IMR-90 (cell line): ENCODE results near the gene SDC4. TPM values are rescaled to one million over a fixed set of nuclear protein-coding genes. Genes with fewer than 3 reads are reported as not detected.
A peak's percentile ranks its signal among the peaks of the same experiment; 100 is the strongest.

Experiments
- ATAC-seq: fragments of 200-7000 bp; cut with Tn5 transposase; 2 replicates; pipeline ENCODE4 v1.9.1; 2020; ENCODE audit warnings: low read depth, mild to moderate bottlenecking, moderate library complexity
- BruUV-seq: library from RNA; stranded (reverse); fragments of 400-500 nt; replicated peaks from 2 replicates; lab custom pipeline; 2021; lab: Mats Ljungman, UMichigan
- CTCF ChIA-PET: fragments of 300-600 bp; formaldehyde crosslinking; extraction: SDS; loops from one replicate; lab custom pipeline; 2021; ENCODE audit warnings: antibody characterized with exemption; lab: Yijun Ruan, JAX
- POLR2A ChIA-PET: fragments of 300-600 bp; sonication (Branson Sonifier 250); formaldehyde crosslinking; loops from one replicate; lab custom pipeline; 2022; ENCODE audit warnings: antibody characterized with exemption; ENCODE audit not compliant: unreplicated experiment; lab: Charles Lee
- DNase-seq: peaks from one replicate; pipeline ENCODE4 v3.0.0; 2013
- H2AFZ ChIP-seq: replicated peaks from 2 replicates; pipeline ENCODE3; 2013; ENCODE audit warnings: low read length, mild to moderate bottlenecking; ENCODE audit not compliant: poor library complexity
- H2AK5ac ChIP-seq: 2 replicates; pipeline ENCODE4 v1.6.1; 2013; ENCODE audit warnings: low read depth, low read length, inconsistent platforms
- H2AK9ac ChIP-seq: replicated peaks from 2 replicates; pipeline ENCODE3; 2013; ENCODE audit warnings: mild to moderate bottlenecking, low read depth, low read length, moderate library complexity; ENCODE audit not compliant: poor library complexity
- H2BK120ac ChIP-seq: 2 replicates; pipeline ENCODE4 v1.6.1; 2013; ENCODE audit warnings: low read depth, low read length, inconsistent platforms
- H2BK15ac ChIP-seq: 3 replicates; pipeline ENCODE4 v1.6.1; 2013; ENCODE audit warnings: low read depth, low read length, inconsistent platforms
- H2BK20ac ChIP-seq: 2 replicates; pipeline ENCODE4 v1.6.1; 2013; ENCODE audit warnings: low read depth, mild to moderate bottlenecking, inconsistent platforms, low read length, moderate library complexity
- H2BK5ac ChIP-seq: 2 replicates; pipeline ENCODE4 v1.6.1; 2013; ENCODE audit warnings: mild to moderate bottlenecking, low read depth, low read length, inconsistent platforms; ENCODE audit not compliant: poor library complexity, severe bottlenecking
- H3K14ac ChIP-seq: replicated peaks from 2 replicates; pipeline ENCODE4 v1.6.1; 2013; ENCODE audit warnings: low read depth, low read length, inconsistent platforms
- H3K18ac ChIP-seq: 2 replicates; pipeline ENCODE4 v1.6.1; 2013; ENCODE audit warnings: low read depth, low read length, control low read depth
- H3K23ac ChIP-seq: 2 replicates; pipeline ENCODE4 v1.6.1; 2013; ENCODE audit warnings: low read depth, low read length, inconsistent platforms
- H3K27ac ChIP-seq: 2 replicates; pipeline ENCODE4 v1.5.1; 2013; ENCODE audit warnings: mild to moderate bottlenecking, control low read depth, low read length; ENCODE audit not compliant: insufficient read depth
- H3K27me3 ChIP-seq: 2 replicates; pipeline ENCODE4 v1.6.1; 2013; ENCODE audit warnings: low read length; ENCODE audit not compliant: control insufficient read depth, insufficient read depth
- H3K36me3 ChIP-seq: 2 replicates; pipeline ENCODE4 v1.6.1; 2013; ENCODE audit warnings: low read length, mixed read lengths; ENCODE audit not compliant: control insufficient read depth, insufficient read depth
- H3K4ac ChIP-seq: 2 replicates; pipeline ENCODE4 v1.6.1; 2013; ENCODE audit warnings: low read depth, low read length, inconsistent platforms
- H3K4me1 ChIP-seq: 2 replicates; pipeline ENCODE4 v1.6.1; 2013; ENCODE audit warnings: low read length, mixed read lengths; ENCODE audit not compliant: control insufficient read depth, insufficient read depth
- H3K4me2 ChIP-seq: 2 replicates; pipeline ENCODE4 v1.6.1; 2013; ENCODE audit warnings: low read depth, mild to moderate bottlenecking, control low read depth, low read length, moderate library complexity
- H3K4me3 ChIP-seq: 2 replicates; pipeline ENCODE4 v1.5.1; 2013; ENCODE audit warnings: low read depth, mild to moderate bottlenecking, control low read depth, low read length, moderate library complexity; ENCODE audit not compliant: insufficient read depth
- H3K56ac ChIP-seq: 2 replicates; pipeline ENCODE4 v1.6.1; 2013; ENCODE audit warnings: low read length, inconsistent platforms; ENCODE audit not compliant: insufficient read depth; ENCODE audit errors: extremely low read depth
- H3K79me1 ChIP-seq, 2 experiments: 2 replicates each; pipeline ENCODE4 v1.6.1; 2013; ENCODE audit warnings: low read length in 2 of 2, inconsistent platforms in 1 of 2, low read depth in 1 of 2
- H3K9ac ChIP-seq: 2 replicates; pipeline ENCODE4 v1.6.1; 2013; ENCODE audit warnings: low read depth, low read length, control low read depth
- H3K9me1 ChIP-seq: 2 replicates; pipeline ENCODE4 v1.6.1; 2013; ENCODE audit warnings: low read length, inconsistent platforms; ENCODE audit not compliant: insufficient read depth
- H3K9me3 ChIP-seq: 2 replicates; pipeline ENCODE4 v1.6.1; 2013; ENCODE audit warnings: low read length; ENCODE audit not compliant: control insufficient read depth, insufficient read depth
- H4K20me1 ChIP-seq: 2 replicates; pipeline ENCODE4 v1.6.1; 2013; ENCODE audit warnings: low read length, inconsistent platforms; ENCODE audit not compliant: insufficient read depth
- H4K5ac ChIP-seq: 2 replicates; pipeline ENCODE4 v1.6.1; 2013; ENCODE audit warnings: mild to moderate bottlenecking, low read depth, low read length, control low read depth
- H4K8ac ChIP-seq, 2 experiments: 2 replicates each; pipeline ENCODE4 v1.6.1; 2013; ENCODE audit warnings: low read depth in 2 of 2, low read length in 2 of 2, control low read depth in 1 of 2, inconsistent platforms in 1 of 2
- H4K91ac ChIP-seq: 2 replicates; pipeline ENCODE4 v1.6.1; 2013; ENCODE audit warnings: low read depth, low read length, inconsistent platforms; ENCODE audit not compliant: insufficient read depth
- CHD1 ChIP-seq: IDR thresholded peaks from 2 replicates; pipeline ENCODE4 v1.6.1; 2012; ENCODE audit warnings: low read depth, low read length, improper control_type of control experiment
- CTCF ChIP-seq: conservative IDR thresholded peaks from 2 replicates; pipeline ENCODE4 v1.5.1; 2012; ENCODE audit warnings: mild to moderate bottlenecking, low read depth, low read length, improper control_type of control experiment
- ELK1 ChIP-seq: fragments of 150-350 bp; IDR thresholded peaks from 2 replicates; pipeline ENCODE4 v1.6.1; 2016; ENCODE audit warnings: low read depth, mild to moderate bottlenecking, low read length, moderate library complexity, borderline replicate concordance
- MAZ ChIP-seq: IDR thresholded peaks from 2 replicates; pipeline ENCODE4 v1.6.1; 2012; ENCODE audit warnings: low read depth, mild to moderate bottlenecking, low read length, improper control_type of control experiment, moderate library complexity, borderline replicate concordance
- MXI1 ChIP-seq: IDR thresholded peaks from 2 replicates; pipeline ENCODE4 v1.6.1; 2012; ENCODE audit warnings: low read depth, mild to moderate bottlenecking, low read length, moderate library complexity, borderline replicate concordance
- NFE2L2 ChIP-seq: fragments of 150-350 bp; IDR thresholded peaks from 2 replicates; pipeline ENCODE4 v1.6.1; 2016; ENCODE audit warnings: low read depth, mild to moderate bottlenecking, low read length
- POLR2A ChIP-seq: IDR thresholded peaks from 2 replicates; pipeline ENCODE4 v1.6.1; 2012; ENCODE audit warnings: mild to moderate bottlenecking, low read depth, low read length
- RFX5 ChIP-seq: IDR thresholded peaks from 2 replicates; pipeline ENCODE4 v1.8.0; 2012; ENCODE audit warnings: low read depth, mild to moderate bottlenecking, low read length, moderate library complexity
- SMC3 ChIP-seq: fragments of 150-350 bp; IDR thresholded peaks from 2 replicates; pipeline ENCODE4 v1.6.1; 2016; ENCODE audit warnings: low read depth, mild to moderate bottlenecking, antibody characterized with exemption, low read length, moderate library complexity
- USF2 ChIP-seq: fragments of 150-350 bp; IDR thresholded peaks from 2 replicates; pipeline ENCODE4 v1.6.1; 2017; ENCODE audit warnings: mild to moderate bottlenecking, antibody characterized with exemption, low read length, low read depth
- WGBS, 2 experiments: methylation state at CpG; one replicate each; pipeline versions ENCODE4 v1.1.5 to v1.1.7; 2013; ENCODE audit warnings: missing lambda C conversion rate in 2 of 2; ENCODE audit not compliant: insufficient read length in 1 of 2; ENCODE audit errors: extremely low coverage in 2 of 2; 5-methylcytosine and 5-hydroxymethylcytosine counted together
- dilution Hi-C: fragments of 300-500 bp; cut with HindIII; formaldehyde crosslinking; loops from one replicate; pipeline ENCODE4 v1.14.3; 2018; ENCODE audit warnings: low sequenced_read_pairs; ENCODE audit not compliant: unreplicated experiment
- in situ Hi-C: fragments of 300-500 bp; cut with MboI; formaldehyde crosslinking; loops from 3 replicates; pipeline ENCODE4 v1.14.3; 2019; ENCODE audit warnings: low sequenced_read_pairs, inconsistent platforms, mixed read lengths
- intact Hi-C: fragments of 100-400 bp; cut with micrococcal nuclease; formaldehyde crosslinking; loops from 2 replicates; pipeline ENCODE4 v1.10.0; 2022
- polyA plus RNA-seq, 3 experiments: library from polyadenylated mRNA; depleted of rRNA; stranded (reverse); fragments of >200 nt; gene quantifications; 2 replicates each; pipeline ENCODE4 v1.2.3, GENCODE V29; 2012; ENCODE audit warnings: low replicate concordance in 1 of 3
- total RNA-seq: library from RNA; depleted of rRNA; stranded (reverse); fragments of >200 nt; gene quantifications from 2 replicates; pipeline ENCODE4 v1.2.3, GENCODE V29; 2012

The SDC4 gene
- total and polyA plus RNA-seq, 2 of the 4 experiments (the other 2 are of a cell fraction) = 203 to 265 TPM

- Histone ChIP-seq H2AK5ac (no peak overlapping the region), H3K23ac (no peak overlapping the region), H3K18ac (no peak overlapping the region), H3K79me1 (no peaks in the 10 kb centered on the region), H3K27ac (no peak overlapping the region), H3K56ac (no peak overlapping the region), H4K91ac (no peak overlapping the region), H2AK9ac (no peak overlapping the region), H3K9me3 (no peaks in the 10 kb centered on the region; the same call in 1 of the 2 replicates), H3K9me1 (no peaks in the 10 kb centered on the region), H2AFZ (peak overlapping the region; percentile 96), H3K4ac (no peak overlapping the region), H2BK5ac (no peak overlapping the region), H2BK20ac (no peak overlapping the region), H3K9ac (no peak overlapping the region), H3K4me1 (no peaks in the 10 kb centered on the region), H3K14ac (no peak overlapping the region), H4K5ac (no peak overlapping the region), H3K27me3 (peaks cover 13% of the 10 kb centered on the region), H3K36me3 (no peaks in the 10 kb centered on the region), H4K20me1 (no peaks in the 10 kb centered on the region), H4K8ac (no peak overlapping the region), H3K4me2 (peak overlapping the region; percentile 29; the same call in 1 of the 2 replicates), H2BK120ac (no peak overlapping the region), H2BK15ac (no peak overlapping the region), H3K4me3 (no peak overlapping the region)
- CTCF ChIA-PET = interaction anchor here (0.6 to 1.8 kb wide), 19 partner anchors 8 to 352 kb away, joined by 3 to 12 read pairs (median 4); partner anchors contain the start of genes SEMG1 and SYS1
- in situ Hi-C loops = loop anchor here (25.0 kb wide), 1 partner anchor 182 kb away; the partner anchor contains the start of genes KCNS1, WFDC12 and WFDC5
- intact Hi-C loops = loop anchor here (5.0 kb wide), 1 partner anchor 547 kb away; the partner anchor contains the start of gene KCNK15
- DNase-seq = no peak
- TF ChIP-seq SMC3 = no peak
- TF ChIP-seq USF2 = no peak
- TF ChIP-seq RFX5 = no peak
- TF ChIP-seq CTCF = no peak
- no peak for TF ChIP-seq CHD1
- no peak for TF ChIP-seq POLR2A
- no peak for TF ChIP-seq ELK1
- no peak for TF ChIP-seq MXI1
- TF ChIP-seq MAZ = no peak
- no peak for TF ChIP-seq NFE2L2
- no peak for ATAC-seq
- dilution Hi-C loops = no loop called here
- POLR2A ChIA-PET = interaction anchor here (0.8 kb wide), 1 partner anchor 8 kb away, joined by 3 read pairs; no protein-coding TSS in a partner anchor
- no TSS peak for BruUV-seq
- no CpG with 5 or more reads among the region's 5 CpGs for WGBS, 2 experiments
Measured at GRCh38 chr20:45294003-45294368, 54.2 kb downstream of the SDC4 start.
